Choroid plexus epithelial cell (primary cell): ENCODE results near the gene MAD1L1.

ENCODE experiments used
- DNase-seq: peaks from one replicate; pipeline ENCODE4 v3.0.0-alpha.2; 2010; ENCODE audit warnings: low read depth
- H3K4me3 ChIP-seq: 2 replicates; pipeline ENCODE4 v1.5.1; 2011; ENCODE audit warnings: low read depth, mild to moderate bottlenecking, control low read depth, low read length, moderate library complexity
- TF ChIP-seq, protein P1 (sequence below): conservative IDR thresholded peaks from 2 replicates; pipeline ENCODE4 v1.5.1; 2011; ENCODE audit warnings: low read depth, mild to moderate bottlenecking, control low read depth, inconsistent platforms, low read length, moderate library complexity

The MAD1L1 gene

DNA sequence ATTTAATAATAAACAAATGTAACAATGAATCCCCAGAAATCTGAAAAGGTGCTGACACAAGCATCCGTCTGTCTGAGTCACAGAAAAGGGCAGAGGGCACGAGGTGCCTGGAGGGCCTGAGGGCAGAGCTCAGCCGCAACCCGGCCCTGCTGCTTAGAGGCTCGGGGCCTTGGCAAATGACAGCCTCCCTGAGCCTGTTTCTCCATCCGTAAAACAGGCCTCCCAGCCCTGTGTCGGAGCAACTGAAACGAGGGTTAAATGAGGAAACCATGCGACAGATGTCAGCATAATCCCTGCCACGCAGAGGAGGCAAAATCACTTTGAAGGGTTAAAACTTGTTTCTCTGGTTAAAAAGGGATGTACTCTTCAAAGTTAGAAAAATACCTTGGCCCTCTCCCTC lies 34.2 kb upstream of the MAD1L1 start:
- DNase-seq, result peak; percentile 74
- TF ChIP-seq, protein P1, sequence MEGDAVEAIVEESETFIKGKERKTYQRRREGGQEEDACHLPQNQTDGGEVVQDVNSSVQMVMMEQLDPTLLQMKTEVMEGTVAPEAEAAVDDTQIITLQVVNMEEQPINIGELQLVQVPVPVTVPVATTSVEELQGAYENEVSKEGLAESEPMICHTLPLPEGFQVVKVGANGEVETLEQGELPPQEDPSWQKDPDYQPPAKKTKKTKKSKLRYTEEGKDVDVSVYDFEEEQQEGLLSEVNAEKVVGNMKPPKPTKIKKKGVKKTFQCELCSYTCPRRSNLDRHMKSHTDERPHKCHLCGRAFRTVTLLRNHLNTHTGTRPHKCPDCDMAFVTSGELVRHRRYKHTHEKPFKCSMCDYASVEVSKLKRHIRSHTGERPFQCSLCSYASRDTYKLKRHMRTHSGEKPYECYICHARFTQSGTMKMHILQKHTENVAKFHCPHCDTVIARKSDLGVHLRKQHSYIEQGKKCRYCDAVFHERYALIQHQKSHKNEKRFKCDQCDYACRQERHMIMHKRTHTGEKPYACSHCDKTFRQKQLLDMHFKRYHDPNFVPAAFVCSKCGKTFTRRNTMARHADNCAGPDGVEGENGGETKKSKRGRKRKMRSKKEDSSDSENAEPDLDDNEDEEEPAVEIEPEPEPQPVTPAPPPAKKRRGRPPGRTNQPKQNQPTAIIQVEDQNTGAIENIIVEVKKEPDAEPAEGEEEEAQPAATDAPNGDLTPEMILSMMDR, result no peak
- no peak overlapping the region for H3K4me3 ChIP-seq

DNA sequence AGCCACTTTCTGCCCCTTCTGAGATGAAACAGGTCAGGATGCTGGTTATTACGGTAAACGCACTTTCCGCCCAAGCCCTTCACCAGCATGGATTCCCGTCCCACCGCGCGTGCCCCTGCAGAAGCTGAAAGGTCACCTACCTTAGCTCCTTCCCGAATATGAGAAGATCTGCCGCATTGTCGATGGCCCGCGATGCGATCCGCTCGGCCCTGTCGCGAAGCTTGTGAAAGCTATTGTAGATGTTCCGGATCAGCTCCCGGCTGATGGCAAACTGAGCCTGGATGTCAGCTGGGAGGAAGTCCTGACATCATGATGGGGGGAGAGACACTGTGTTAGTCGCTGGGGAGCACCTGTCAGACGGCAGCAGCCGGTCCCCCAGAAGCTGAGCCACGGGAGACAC lies 31.4 kb upstream of the MAD1L1 start:
- no peak overlapping the region for H3K4me3 ChIP-seq
- TF ChIP-seq, protein P1, result no peak
- DNase-seq, result no peak

DNA sequence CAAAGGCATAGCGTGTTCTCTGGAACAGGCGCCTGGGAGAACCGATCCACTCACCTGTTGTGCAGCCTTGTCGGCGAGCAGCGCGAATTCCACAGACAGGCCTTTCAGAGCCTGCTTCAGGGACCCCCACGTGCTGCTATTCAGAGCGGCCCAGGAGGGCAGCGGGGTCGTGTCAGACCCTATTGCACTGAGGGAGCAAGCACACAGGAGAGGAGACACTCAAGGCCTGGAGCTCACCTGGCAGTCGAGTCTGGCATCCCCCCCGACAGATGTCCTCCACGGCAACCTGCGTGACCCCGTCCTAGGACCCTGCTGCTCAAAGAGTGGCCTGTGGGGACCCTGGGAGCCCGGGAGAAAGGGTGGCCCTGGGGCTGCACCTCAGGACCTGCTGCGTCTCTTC lies 30.4 kb upstream of the MAD1L1 start:
- no peak for DNase-seq
- TF ChIP-seq, protein P1, result no peak
- H3K4me3 ChIP-seq, result no peak overlapping the region

DNA sequence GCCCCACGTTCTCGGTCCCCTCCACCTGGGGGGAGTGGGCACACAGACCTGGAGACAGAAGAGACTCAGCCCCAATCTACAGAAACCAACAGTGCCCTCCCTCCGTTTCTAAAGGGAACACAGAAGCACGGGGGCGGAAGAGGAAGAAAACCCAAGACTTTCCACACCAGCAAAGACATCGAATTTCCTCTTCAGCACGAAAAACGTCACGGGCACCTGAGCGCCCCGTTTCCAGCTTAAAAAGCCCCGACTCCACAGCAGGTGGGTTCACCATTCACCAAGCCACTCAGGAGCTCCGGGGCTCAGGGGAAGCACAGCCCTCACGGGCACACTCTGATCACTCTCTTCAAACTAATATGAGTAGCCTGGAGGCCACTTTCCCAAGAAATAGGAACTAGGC lies 28.9 kb upstream of the MAD1L1 start:
- H3K4me3 ChIP-seq, result no peak overlapping the region
- no peak for DNase-seq
- TF ChIP-seq, protein P1, result no peak

DNA sequence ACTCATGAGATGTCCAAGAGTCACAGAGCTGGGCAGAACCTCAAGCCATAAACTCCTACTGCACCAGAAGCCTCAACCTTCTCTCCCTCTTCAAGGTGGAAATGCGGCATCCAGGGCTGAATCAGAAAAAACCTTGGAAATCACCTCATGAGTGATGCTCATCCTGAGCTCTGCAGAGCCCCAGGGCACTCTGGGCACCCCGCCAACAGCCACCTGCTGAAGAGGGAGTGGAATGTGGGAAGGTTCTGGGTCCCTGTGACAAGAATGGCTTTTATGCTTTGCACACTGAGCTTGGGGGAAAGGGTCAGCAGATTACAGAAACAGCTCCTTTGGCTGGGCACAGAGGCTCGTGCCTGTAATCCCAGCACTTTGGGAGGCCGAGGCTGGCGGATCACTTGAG lies 28.1 kb upstream of the MAD1L1 start:
- peak; percentile 21 for DNase-seq
- H3K4me3 ChIP-seq, result no peak overlapping the region
- TF ChIP-seq, protein P1, result no peak

DNA sequence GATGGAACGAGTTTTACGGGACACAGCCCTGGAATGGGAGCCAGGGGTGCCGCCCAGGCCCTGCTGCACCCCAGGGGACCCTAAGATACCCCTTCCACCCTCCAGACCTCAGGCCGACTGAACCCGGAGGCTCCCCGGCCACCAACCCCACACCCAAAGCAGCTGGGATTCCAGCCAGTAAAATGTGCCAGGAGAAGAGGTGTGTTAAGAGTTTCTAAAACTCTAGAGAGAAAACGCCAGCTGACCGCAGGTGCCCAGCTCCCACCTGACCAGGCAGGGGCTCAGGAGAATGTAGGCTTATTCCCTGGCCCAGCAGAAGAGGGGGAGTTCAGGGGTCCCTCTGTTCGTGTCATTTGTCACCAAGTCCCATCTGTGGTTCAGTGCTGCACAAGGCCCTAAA lies 26.7 kb upstream of the MAD1L1 start:
- DNase-seq, result no peak
- H3K4me3 ChIP-seq, result no peak overlapping the region
- TF ChIP-seq, protein P1, result no peak

DNA sequence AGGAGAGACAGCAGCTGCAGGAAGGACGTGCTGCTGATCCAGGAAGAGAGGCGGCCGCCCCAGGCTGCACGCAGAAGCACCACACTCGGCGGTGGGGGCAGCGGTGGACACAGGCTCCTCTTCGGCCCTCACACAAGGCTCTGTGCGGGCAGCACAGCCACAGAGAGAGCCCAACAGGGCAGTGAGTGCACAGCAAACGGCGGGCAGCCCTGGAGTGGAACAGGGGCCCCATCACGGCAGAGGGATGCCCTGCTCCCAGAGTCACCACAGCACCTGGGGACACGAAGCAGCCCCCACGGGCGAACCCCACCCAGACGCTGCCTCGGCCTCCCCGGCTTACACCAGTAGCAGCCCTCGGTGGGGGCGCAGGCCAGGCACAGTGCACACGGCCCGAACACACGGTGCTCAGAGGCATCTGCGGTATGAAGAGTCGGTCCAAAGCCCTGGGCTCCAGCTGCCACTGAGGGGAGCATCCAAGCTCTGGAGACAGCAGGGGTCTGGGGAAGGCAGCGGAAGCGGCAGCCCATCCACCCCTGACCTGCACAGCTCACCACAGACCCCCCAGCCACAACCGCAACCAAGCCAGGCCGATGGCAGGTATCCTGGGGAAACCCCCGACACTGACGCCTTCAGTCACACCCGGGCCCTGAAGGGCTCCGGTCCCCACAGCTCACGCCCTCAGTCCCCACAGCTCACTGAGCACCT lies 26.1 kb upstream of the MAD1L1 start:
- no peak for DNase-seq
- no peak overlapping the region for H3K4me3 ChIP-seq
- TF ChIP-seq, protein P1, result no peak
